K562 (cell line): ENCODE measurements around the gene IL17A. TPM values are rescaled to one million over a fixed set of nuclear protein-coding genes. Genes with fewer than 3 reads are reported as not detected.

Source experiments
- ATAC-seq: fragments of 200-7000 bp; cut with Tn5 transposase; 3 replicates; pipeline ENCODE4 v1.9.1; 2020; ENCODE audit warnings: moderate library complexity
- BruUV-seq: library from RNA; stranded (reverse); fragments of 400-500 nt; replicated peaks from 2 replicates; lab custom pipeline; 2021; lab: Mats Ljungman, UMichigan
- CTCF ChIA-PET: fragments of 300-600 bp; formaldehyde crosslinking; extraction: SDS; loops from one replicate; lab custom pipeline; 2021; ENCODE audit warnings: low intra/inter-chr PET ratio; lab: Yijun Ruan, JAX
- POLR2A ChIA-PET: fragments of 300-600, 350-650 bp; sonication (Branson Sonifier 250); formaldehyde crosslinking; extraction: SDS; loops from one replicate; lab custom pipeline; 2021; ENCODE audit warnings: antibody characterized with exemption, inconsistent platforms; lab: Yijun Ruan, JAX
- DNase-seq, 4 experiments: peaks; one replicate each; pipeline versions ENCODE4 v3.0.0 to v3.0.0-alpha.2; 2011 to 2018; ENCODE audit warnings: low spot score in 3 of 4, mixed read lengths in 3 of 4; ENCODE audit errors: extremely low read depth in 1 of 4
- FAIRE-seq: peaks from 2 replicates; lab custom pipeline; 2011; peaks lifted over from hg19 to GRCh38; lab: Jason Lieb, UNC
- H2AFZ ChIP-seq: 2 replicates; pipeline ENCODE4 v1.6.0; 2011; ENCODE audit warnings: low read depth, low read length, control low read depth, inconsistent platforms
- H3K27ac ChIP-seq: fragments of 200-600 bp; 3 replicates; pipeline ENCODE4 v1.8.0; 2011; ENCODE audit warnings: low read depth, mild to moderate bottlenecking, control low read depth, inconsistent platforms, low read length, moderate library complexity, mixed read lengths; ENCODE audit errors: extremely low read depth
- H3K27me3 ChIP-seq, 2 experiments: fragments of 300-600 bp in 1 of 2; 2 replicates in 1 of 2; 3 replicates in 1 of 2; pipeline versions ENCODE4 v1.6.0 to v1.8.0; 2011; ENCODE audit warnings: inconsistent platforms in 2 of 2, low read length in 2 of 2, mild to moderate bottlenecking in 1 of 2, mixed read lengths in 1 of 2, moderate library complexity in 1 of 2; ENCODE audit not compliant: control insufficient read depth in 2 of 2, insufficient read depth in 2 of 2
- H3K36me3 ChIP-seq: fragments of 300-600 bp; 3 replicates; pipeline ENCODE4 v1.8.0; 2011; ENCODE audit warnings: mild to moderate bottlenecking, low read length, inconsistent platforms; ENCODE audit not compliant: control insufficient read depth, insufficient read depth
- H3K4me1 ChIP-seq, 2 experiments: fragments of 200-600 bp in 1 of 2; replicated peaks in 1 of 2; 2 replicates in 1 of 2; 3 replicates in 1 of 2; pipeline versions ENCODE4 v1.5.1 to v1.8.0; 2011; ENCODE audit warnings: inconsistent platforms in 2 of 2, low read length in 2 of 2, mild to moderate bottlenecking in 1 of 2, mixed read lengths in 1 of 2, moderate library complexity in 1 of 2; ENCODE audit not compliant: control insufficient read depth in 2 of 2, insufficient read depth in 2 of 2
- H3K4me2 ChIP-seq: 2 replicates; pipeline ENCODE4 v1.6.1; 2011; ENCODE audit warnings: low read length, control low read depth, inconsistent platforms, mixed read lengths; ENCODE audit not compliant: insufficient read depth
- H3K4me3 ChIP-seq: fragments of 200-600 bp; sonication (generic), shearing (Covaris generic); 2 replicates; pipeline ENCODE4 v1.5.1; 2016; ENCODE audit warnings: control low read depth, inconsistent platforms
- H3K79me2 ChIP-seq: fragments of 200-600 bp; 3 replicates; pipeline ENCODE4 v1.8.0; 2011; ENCODE audit warnings: low read length, inconsistent platforms; ENCODE audit not compliant: control insufficient read depth, insufficient read depth
- H3K9ac ChIP-seq, 2 experiments: 2 replicates each; pipeline versions ENCODE4 v1.6.0 to v1.6.1; 2011; ENCODE audit warnings: low read depth in 2 of 2, low read length in 2 of 2, control low read depth in 1 of 2, inconsistent platforms in 1 of 2, mild to moderate bottlenecking in 1 of 2, mixed read lengths in 1 of 2; ENCODE audit not compliant: insufficient read depth in 1 of 2
- H3K9me1 ChIP-seq: one replicate; pipeline ENCODE4 v1.6.0; 2011; ENCODE audit warnings: inconsistent platforms, mild to moderate bottlenecking, low read length, moderate library complexity; ENCODE audit not compliant: control insufficient read depth, insufficient read depth
- H3K9me3 ChIP-seq: replicated peaks from 2 replicates; pipeline ENCODE4 v1.5.1; 2011; ENCODE audit warnings: low read depth, low read length, inconsistent platforms; ENCODE audit not compliant: control insufficient read depth, insufficient read depth
- H4K20me1 ChIP-seq: replicated peaks from 2 replicates; pipeline ENCODE4 v1.6.1; 2011; ENCODE audit warnings: low read length, inconsistent platforms, mixed read lengths; ENCODE audit not compliant: control insufficient read depth, insufficient read depth
- CBX5 ChIP-seq: IDR thresholded peaks from 2 replicates; pipeline ENCODE4 v1.6.1; 2014; ENCODE audit warnings: low read depth, borderline replicate concordance
- CXXC5 ChIP-seq: fragments of 250-450 bp; sonication (Bioruptor Pico); IDR thresholded peaks from 2 replicates; pipeline ENCODE4 v1.8.0; 2022; ENCODE audit warnings: inconsistent platforms, mild to moderate bottlenecking, moderate library complexity
- E2F3 ChIP-seq: fragments of 250-450 bp; sonication (Bioruptor Pico); IDR thresholded peaks from 2 replicates; pipeline ENCODE4 v1.4.0; 2020; ENCODE audit warnings: mild to moderate bottlenecking
- ESRRA ChIP-seq: fragments of 450-650 bp; IDR thresholded peaks from 2 replicates; pipeline ENCODE4 v1.6.1; 2014; ENCODE audit warnings: low read depth, mild to moderate bottlenecking, moderate library complexity, borderline replicate concordance
- MAFK ChIP-seq: IDR thresholded peaks from 2 replicates; pipeline ENCODE4 v1.6.1; 2011; ENCODE audit warnings: low read length, improper control_type of control experiment
- RUNX1 ChIP-seq: sonication (generic); IDR thresholded peaks from 2 replicates; pipeline ENCODE4 v1.6.1; 2016; ENCODE audit warnings: antibody characterized with exemption, low read depth
- SMARCC2 ChIP-seq: fragments of 450-650 bp; IDR thresholded peaks from 2 replicates; pipeline ENCODE4 v1.6.1; 2017; ENCODE audit warnings: antibody characterized with exemption, moderate library complexity, mild to moderate bottlenecking, low read depth
- STAT5B ChIP-seq: fragments of 250-450 bp; sonication (Bioruptor Pico); IDR thresholded peaks from 2 replicates; pipeline ENCODE4 v1.8.0; 2021; ENCODE audit warnings: mild to moderate bottlenecking, inconsistent platforms
- WGBS: fragments of 100-300 bp; shearing (Covaris generic); methylation state at CpG from one replicate; pipeline ENCODE4 v1.1.6; 2016; ENCODE audit warnings: low coverage, mixed read lengths; ENCODE audit not compliant: insufficient coverage; ENCODE audit errors: missing lambda C conversion rate; 5-methylcytosine and 5-hydroxymethylcytosine counted together
- in situ Hi-C: fragments of 300-500 bp; cut with MboI; formaldehyde crosslinking; loops from 4 replicates; pipeline ENCODE4 v1.15.0; 2018; ENCODE audit warnings: inconsistent platforms, mixed read lengths
- intact Hi-C: fragments of 100-400 bp; cut with micrococcal nuclease; formaldehyde crosslinking; loops from 2 replicates; pipeline ENCODE4 v1.14.2; 2022
- polyA plus RNA-seq, 8 experiments: library from polyadenylated mRNA; depleted of rRNA in 4 of 8; stranded (reverse) in 5 of 8; unstranded in 3 of 8; fragments of >200 nt; fragmentation: Nextera tagmentation in 2 of 8; fragmentation: Illumina TruSeq in 1 of 8; extraction: Ambion mirVana in 2 of 8; extraction: Trizol in 1 of 8; gene quantifications; 2 replicates each; pipeline versions ENCODE4 v1.2.1 to v1.2.3, GENCODE V29; 2011 to 2014; ENCODE audit warnings: inconsistent platforms in 1 of 8, missing spikeins in 1 of 8
- total RNA-seq, 7 experiments: library from RNA; depleted of rRNA in 6 of 7; stranded (reverse); fragments of >200 nt in 6 of 7; fragmentation: Illumina TruSeq in 2 of 7; extraction: Trizol in 2 of 7; gene quantifications; 2 replicates each; pipeline versions ENCODE4 v1.2.1 to v1.2.3, GENCODE V29; 2011 to 2021; ENCODE audit warnings: low replicate concordance in 1 of 7
- TF ChIP-seq, protein P1 (sequence below): fragments of 450-650 bp; formaldehyde crosslinking; IDR thresholded peaks from 2 replicates; pipeline ENCODE4 v1.4.0; 2022; ENCODE audit warnings: missing genetic modification characterization
- TF ChIP-seq, protein P2 (sequence below): fragments of 450-650 bp; formaldehyde crosslinking; conservative IDR thresholded peaks from 2 replicates; pipeline ENCODE4 v1.4.0; 2022; ENCODE audit warnings: mild to moderate bottlenecking, missing genetic modification characterization
- TF ChIP-seq, protein P3 (sequence below): sonication (generic); IDR thresholded peaks from 2 replicates; pipeline ENCODE4 v1.6.1; 2016

The IL17A gene
- total and polyA plus RNA-seq, 9 of the 15 experiments (the other 6 are each of a cell fraction or from before 2014, with no cell fraction given), result not detected

DNA sequence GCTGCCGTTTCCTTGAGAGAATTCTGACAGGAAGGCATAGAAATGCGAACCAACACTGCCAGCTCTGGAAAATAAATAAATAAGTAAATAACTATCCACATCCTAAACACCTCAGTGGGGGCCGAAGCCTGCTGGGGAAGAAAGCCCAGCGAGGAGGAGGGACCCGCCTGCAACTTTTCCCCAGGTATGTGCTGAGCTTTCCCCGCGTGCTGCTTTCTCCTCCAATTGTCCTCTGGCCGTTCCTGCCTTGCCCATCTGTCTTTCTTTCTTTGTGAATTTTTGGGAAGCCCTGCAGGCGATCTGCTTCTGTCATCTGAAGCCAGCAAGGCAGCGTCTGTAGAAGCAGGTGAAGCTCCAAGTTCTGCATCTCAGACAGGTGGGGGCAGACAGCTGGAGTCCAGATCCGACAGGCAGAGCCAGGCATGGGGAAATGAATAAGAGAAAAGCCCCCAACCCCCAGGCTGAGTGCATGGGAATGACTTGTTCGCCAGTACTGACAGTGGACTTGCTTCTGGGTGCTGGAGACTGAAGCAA is 49.2 kb upstream of the IL17A start:
- intact Hi-C loops, result no loop called here
- H3K4me3 ChIP-seq, result no peak overlapping the region
- no peak for TF ChIP-seq E2F3 (CRISPR knock-in tag)
- no peak for TF ChIP-seq STAT5B (CRISPR knock-in tag)
- TF ChIP-seq, all 486 proteins: peak for 0
- ATAC-seq, result no peak
- no peak for FAIRE-seq
- no peak overlapping the region for H3K27ac ChIP-seq
- H3K79me2 ChIP-seq, result no peaks in the 10 kb centered on the region
- in situ Hi-C loops, result no loop called here
- H2AFZ ChIP-seq, result no peak overlapping the region
- H4K20me1 ChIP-seq, result no peaks in the 10 kb centered on the region
- H3K4me1 ChIP-seq, result no peaks in the 10 kb centered on the region
- WGBS, result 0% methylated on average over 9 of the region's 12 CpGs
- BruUV-seq, result no TSS peak
- H3K4me2 ChIP-seq, result no peak overlapping the region
- H3K9me3 ChIP-seq, result no peaks in the 10 kb centered on the region
- no peaks in the 10 kb centered on the region for H3K36me3 ChIP-seq
- CTCF ChIA-PET, result no interaction called here
- POLR2A ChIA-PET, result interaction anchor here (0.6 kb wide), 1 partner anchor 1431 kb away, joined by 3 read pairs; no protein-coding TSS in a partner anchor
- DNase-seq, result no peak
- no peak overlapping the region for H3K9ac ChIP-seq
- peaks cover 6 to 15% of the 10 kb centered on the region in 2 experiments; a peak in 4 of 5 replicates for H3K27me3 ChIP-seq
- H3K9me1 ChIP-seq, result no peaks in the 10 kb centered on the region

DNA sequence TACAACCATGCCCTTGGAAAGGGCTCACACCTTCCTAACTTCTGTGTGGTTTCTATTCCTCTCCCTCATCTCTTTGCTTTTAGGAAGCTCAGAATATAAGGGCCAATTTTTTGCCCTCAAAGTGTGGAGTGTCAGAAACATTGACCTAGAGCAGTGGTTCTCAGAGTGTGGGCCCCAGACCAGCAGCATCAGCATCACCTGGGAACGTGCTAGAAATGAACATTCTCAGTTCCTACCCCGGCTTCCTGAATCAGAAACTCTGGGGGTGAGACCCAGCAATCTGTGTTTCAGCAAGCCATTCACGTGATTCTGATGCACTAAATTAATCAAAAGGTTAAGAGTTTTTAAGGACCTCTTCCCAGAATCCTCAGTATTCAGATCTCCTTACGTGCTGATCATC is 47.9 kb upstream of the IL17A start:
- peaks cover 6 to 15% of the 10 kb centered on the region in 2 experiments; a peak in 4 of 5 replicates for H3K27me3 ChIP-seq
- TF ChIP-seq RUNX1 (no peak), CBX5 (no peak), MAFK (no peak), ESRRA (no peak), SMARCC2 (no peak), CXXC5 (CRISPR knock-in tag) (no peak)
- TF ChIP-seq, protein P1, sequence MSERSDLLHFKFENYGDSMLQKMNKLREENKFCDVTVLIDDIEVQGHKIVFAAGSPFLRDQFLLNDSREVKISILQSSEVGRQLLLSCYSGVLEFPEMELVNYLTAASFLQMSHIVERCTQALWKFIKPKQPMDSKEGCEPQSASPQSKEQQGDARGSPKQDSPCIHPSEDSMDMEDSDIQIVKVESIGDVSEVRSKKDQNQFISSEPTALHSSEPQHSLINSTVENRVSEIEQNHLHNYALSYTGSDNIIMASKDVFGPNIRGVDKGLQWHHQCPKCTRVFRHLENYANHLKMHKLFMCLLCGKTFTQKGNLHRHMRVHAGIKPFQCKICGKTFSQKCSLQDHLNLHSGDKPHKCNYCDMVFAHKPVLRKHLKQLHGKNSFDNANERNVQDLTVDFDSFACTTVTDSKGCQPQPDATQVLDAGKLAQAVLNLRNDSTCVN, result no peak
- TF ChIP-seq, protein P2, sequence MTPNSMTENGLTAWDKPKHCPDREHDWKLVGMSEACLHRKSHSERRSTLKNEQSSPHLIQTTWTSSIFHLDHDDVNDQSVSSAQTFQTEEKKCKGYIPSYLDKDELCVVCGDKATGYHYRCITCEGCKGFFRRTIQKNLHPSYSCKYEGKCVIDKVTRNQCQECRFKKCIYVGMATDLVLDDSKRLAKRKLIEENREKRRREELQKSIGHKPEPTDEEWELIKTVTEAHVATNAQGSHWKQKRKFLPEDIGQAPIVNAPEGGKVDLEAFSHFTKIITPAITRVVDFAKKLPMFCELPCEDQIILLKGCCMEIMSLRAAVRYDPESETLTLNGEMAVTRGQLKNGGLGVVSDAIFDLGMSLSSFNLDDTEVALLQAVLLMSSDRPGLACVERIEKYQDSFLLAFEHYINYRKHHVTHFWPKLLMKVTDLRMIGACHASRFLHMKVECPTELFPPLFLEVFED (CRISPR knock-in tag), result no peak
- TF ChIP-seq, protein P3, sequence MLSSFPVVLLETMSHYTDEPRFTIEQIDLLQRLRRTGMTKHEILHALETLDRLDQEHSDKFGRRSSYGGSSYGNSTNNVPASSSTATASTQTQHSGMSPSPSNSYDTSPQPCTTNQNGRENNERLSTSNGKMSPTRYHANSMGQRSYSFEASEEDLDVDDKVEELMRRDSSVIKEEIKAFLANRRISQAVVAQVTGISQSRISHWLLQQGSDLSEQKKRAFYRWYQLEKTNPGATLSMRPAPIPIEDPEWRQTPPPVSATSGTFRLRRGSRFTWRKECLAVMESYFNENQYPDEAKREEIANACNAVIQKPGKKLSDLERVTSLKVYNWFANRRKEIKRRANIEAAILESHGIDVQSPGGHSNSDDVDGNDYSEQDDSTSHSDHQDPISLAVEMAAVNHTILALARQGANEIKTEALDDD, result no peak

More for the DNA sequence above, 47.9 kb upstream of the IL17A start:
- H3K79me2 ChIP-seq, result no peaks in the 10 kb centered on the region
- no peak for FAIRE-seq
- H3K4me1 ChIP-seq, result no peaks in the 10 kb centered on the region
- no peak for ATAC-seq
- BruUV-seq, result no TSS peak
- 0% methylated on average over 4 of the region's 4 CpGs for WGBS
- CTCF ChIA-PET, result no interaction called here
- in situ Hi-C loops, result no loop called here
- no peaks in the 10 kb centered on the region for H4K20me1 ChIP-seq
- H3K27ac ChIP-seq, result no peak overlapping the region
- H3K4me3 ChIP-seq, result no peak overlapping the region
- no peak overlapping the region for H3K4me2 ChIP-seq
- DNase-seq, result no peak
- H3K9me3 ChIP-seq, result no peaks in the 10 kb centered on the region
- H3K9ac ChIP-seq, result no peak overlapping the region
- H3K36me3 ChIP-seq, result no peaks in the 10 kb centered on the region
- POLR2A ChIA-PET, result no interaction called here
- intact Hi-C loops, result no loop called here
- no peak overlapping the region for H2AFZ ChIP-seq
- H3K9me1 ChIP-seq, result no peaks in the 10 kb centered on the region
